Measurements from ENCODE around the gene CCDC148.
"Not testable (repeated sequence)": the region's sequence is repeated elsewhere in the genome, so short reads cannot be mapped to it uniquely, and the experiment has no call there.

The CCDC148 gene

GRCh38 chr2:158481116-158481515 lies 24.6 kb upstream of the CCDC148 start:
- DNase-seq = no peak

- no peak for DNase-seq
Measured at GRCh38 chr2:158478816-158479215, 22.3 kb upstream of the CCDC148 start.

GRCh38 chr2:158478237-158478636 lies 21.7 kb upstream of the CCDC148 start:
- no peak for DNase-seq

GRCh38 chr2:158477202-158477601 lies 20.6 kb upstream of the CCDC148 start:
- DNase-seq = no peak

GRCh38 chr2:158474526-158475011 lies 18.0 kb upstream of the CCDC148 start:
- not testable (repeated sequence) for DNase-seq

GRCh38 chr2:158473719-158474392 lies 17.3 kb upstream of the CCDC148 start:
- no peak for DNase-seq

GRCh38 chr2:158473300-158473699 lies 16.7 kb upstream of the CCDC148 start:
- DNase-seq = not testable (repeated sequence)

- DNase-seq = not testable (repeated sequence)
Measured at GRCh38 chr2:158472829-158473228, 16.3 kb upstream of the CCDC148 start.

GRCh38 chr2:158467248-158467647 lies 10.7 kb upstream of the CCDC148 start:
- no peak for DNase-seq

GRCh38 chr2:158464426-158465281 lies 8.1 kb upstream of the CCDC148 start:
- no peak for DNase-seq

GRCh38 chr2:158463496-158464095 lies 7.0 kb upstream of the CCDC148 start:
- no peak for DNase-seq

GRCh38 chr2:158460632-158461297 lies 4.2 kb upstream of the CCDC148 start:
- DNase-seq = no peak

GRCh38 chr2:158459161-158460003 lies 2.8 kb upstream of the CCDC148 start:
- no peak for DNase-seq

GRCh38 chr2:158458617-158458920 lies 2.0 kb upstream of the CCDC148 start:
- no peak for DNase-seq

GRCh38 chr2:158457826-158458616 lies 1.5 kb upstream of the CCDC148 start:
- DNase-seq = peak; percentile 76

- DNase-seq = peak; percentile 81
Measured at GRCh38 chr2:158457092-158457825, 706 bp upstream of the CCDC148 start.

- no peak for DNase-seq
Measured at GRCh38 chr2:158443606-158444005, 12.9 kb downstream of the CCDC148 start.

- DNase-seq = not testable (repeated sequence)
Measured at GRCh38 chr2:158439062-158439461, 17.5 kb downstream of the CCDC148 start.

- DNase-seq = not testable (repeated sequence)
Measured at GRCh38 chr2:158433716-158434115, 22.8 kb downstream of the CCDC148 start.

- DNase-seq = no peak
Measured at GRCh38 chr2:158432117-158432516, 24.4 kb downstream of the CCDC148 start.

- DNase-seq = no peak
Measured at GRCh38 chr2:158414538-158414937, 42.0 kb downstream of the CCDC148 start.

Measured in NCI-H2227 treated with DMSO at 0.1 percent for 48 hours (cell line).